Measurements from ENCODE around the gene PHKA1.

DNA sequence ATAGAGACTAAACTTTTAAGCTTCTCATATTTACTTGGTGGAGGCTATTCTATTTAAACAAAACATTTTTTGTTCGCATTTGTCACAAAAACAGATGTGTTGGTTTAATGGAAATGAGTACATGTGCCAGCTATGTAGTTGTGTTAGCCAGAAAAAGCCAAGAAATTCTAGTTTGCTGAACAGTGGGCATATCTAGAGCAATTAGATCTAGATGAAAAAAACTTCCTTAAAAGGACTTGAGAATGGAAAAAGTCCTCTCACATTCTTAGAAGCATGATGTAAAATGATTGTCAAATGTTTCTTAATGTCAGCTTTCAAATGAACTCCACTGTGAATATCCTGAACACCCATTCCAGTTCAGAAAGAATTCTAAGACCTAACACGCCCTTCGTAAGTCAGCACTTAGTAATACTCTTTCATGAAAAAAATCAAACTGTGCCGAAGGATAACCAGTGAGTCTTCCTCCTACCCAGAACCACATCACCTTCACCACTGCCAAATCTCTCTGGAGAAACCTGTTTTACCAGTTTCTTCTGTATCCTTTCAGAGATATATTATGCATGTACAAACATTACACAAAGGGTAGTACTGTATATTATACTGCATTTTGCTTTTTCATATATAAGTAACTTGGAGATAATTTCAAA is 28.2 kb downstream of the PHKA1 start:
- no peak for TF ChIP-seq RAD21 (IDR thresholded peaks at IDR 0.05)
- TF ChIP-seq, protein P1, sequence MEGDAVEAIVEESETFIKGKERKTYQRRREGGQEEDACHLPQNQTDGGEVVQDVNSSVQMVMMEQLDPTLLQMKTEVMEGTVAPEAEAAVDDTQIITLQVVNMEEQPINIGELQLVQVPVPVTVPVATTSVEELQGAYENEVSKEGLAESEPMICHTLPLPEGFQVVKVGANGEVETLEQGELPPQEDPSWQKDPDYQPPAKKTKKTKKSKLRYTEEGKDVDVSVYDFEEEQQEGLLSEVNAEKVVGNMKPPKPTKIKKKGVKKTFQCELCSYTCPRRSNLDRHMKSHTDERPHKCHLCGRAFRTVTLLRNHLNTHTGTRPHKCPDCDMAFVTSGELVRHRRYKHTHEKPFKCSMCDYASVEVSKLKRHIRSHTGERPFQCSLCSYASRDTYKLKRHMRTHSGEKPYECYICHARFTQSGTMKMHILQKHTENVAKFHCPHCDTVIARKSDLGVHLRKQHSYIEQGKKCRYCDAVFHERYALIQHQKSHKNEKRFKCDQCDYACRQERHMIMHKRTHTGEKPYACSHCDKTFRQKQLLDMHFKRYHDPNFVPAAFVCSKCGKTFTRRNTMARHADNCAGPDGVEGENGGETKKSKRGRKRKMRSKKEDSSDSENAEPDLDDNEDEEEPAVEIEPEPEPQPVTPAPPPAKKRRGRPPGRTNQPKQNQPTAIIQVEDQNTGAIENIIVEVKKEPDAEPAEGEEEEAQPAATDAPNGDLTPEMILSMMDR (IDR thresholded peaks at IDR 0.05; ENCODE audit: low read depth, low read length, missing input control) = no peak
- TF ChIP-seq YY1 (IDR thresholded peaks at IDR 0.05) = no peak
- no peak for TF ChIP-seq GABPA (IDR thresholded peaks at IDR 0.05 in 1 of 2, conservative IDR thresholded peaks at IDR 0.05 in 1 of 2)
- TF ChIP-seq FOXA2 (IDR thresholded peaks at IDR 0.05) = no peak
- TF ChIP-seq, protein P2, sequence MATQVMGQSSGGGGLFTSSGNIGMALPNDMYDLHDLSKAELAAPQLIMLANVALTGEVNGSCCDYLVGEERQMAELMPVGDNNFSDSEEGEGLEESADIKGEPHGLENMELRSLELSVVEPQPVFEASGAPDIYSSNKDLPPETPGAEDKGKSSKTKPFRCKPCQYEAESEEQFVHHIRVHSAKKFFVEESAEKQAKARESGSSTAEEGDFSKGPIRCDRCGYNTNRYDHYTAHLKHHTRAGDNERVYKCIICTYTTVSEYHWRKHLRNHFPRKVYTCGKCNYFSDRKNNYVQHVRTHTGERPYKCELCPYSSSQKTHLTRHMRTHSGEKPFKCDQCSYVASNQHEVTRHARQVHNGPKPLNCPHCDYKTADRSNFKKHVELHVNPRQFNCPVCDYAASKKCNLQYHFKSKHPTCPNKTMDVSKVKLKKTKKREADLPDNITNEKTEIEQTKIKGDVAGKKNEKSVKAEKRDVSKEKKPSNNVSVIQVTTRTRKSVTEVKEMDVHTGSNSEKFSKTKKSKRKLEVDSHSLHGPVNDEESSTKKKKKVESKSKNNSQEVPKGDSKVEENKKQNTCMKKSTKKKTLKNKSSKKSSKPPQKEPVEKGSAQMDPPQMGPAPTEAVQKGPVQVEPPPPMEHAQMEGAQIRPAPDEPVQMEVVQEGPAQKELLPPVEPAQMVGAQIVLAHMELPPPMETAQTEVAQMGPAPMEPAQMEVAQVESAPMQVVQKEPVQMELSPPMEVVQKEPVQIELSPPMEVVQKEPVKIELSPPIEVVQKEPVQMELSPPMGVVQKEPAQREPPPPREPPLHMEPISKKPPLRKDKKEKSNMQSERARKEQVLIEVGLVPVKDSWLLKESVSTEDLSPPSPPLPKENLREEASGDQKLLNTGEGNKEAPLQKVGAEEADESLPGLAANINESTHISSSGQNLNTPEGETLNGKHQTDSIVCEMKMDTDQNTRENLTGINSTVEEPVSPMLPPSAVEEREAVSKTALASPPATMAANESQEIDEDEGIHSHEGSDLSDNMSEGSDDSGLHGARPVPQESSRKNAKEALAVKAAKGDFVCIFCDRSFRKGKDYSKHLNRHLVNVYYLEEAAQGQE (IDR thresholded peaks at IDR 0.05) = no peak
- TF ChIP-seq, protein P3, sequence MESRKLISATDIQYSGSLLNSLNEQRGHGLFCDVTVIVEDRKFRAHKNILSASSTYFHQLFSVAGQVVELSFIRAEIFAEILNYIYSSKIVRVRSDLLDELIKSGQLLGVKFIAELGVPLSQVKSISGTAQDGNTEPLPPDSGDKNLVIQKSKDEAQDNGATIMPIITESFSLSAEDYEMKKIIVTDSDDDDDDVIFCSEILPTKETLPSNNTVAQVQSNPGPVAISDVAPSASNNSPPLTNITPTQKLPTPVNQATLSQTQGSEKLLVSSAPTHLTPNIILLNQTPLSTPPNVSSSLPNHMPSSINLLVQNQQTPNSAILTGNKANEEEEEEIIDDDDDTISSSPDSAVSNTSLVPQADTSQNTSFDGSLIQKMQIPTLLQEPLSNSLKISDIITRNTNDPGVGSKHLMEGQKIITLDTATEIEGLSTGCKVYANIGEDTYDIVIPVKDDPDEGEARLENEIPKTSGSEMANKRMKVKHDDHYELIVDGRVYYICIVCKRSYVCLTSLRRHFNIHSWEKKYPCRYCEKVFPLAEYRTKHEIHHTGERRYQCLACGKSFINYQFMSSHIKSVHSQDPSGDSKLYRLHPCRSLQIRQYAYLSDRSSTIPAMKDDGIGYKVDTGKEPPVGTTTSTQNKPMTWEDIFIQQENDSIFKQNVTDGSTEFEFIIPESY (IDR thresholded peaks at IDR 0.05) = no peak
- TF ChIP-seq EGR1 (IDR thresholded peaks at IDR 0.05; ENCODE audit: low read depth in 2 of 2) = no peak
- TF ChIP-seq NR2F2 (IDR thresholded peaks at IDR 0.05) = no peak
- TF ChIP-seq TAF1 (conservative IDR thresholded peaks at IDR 0.05) = no peak
- no peak for TF ChIP-seq HNF4G (IDR thresholded peaks at IDR 0.05)
- TF ChIP-seq SP1 (IDR thresholded peaks at IDR 0.05) = no peak
- TF ChIP-seq, protein P4, sequence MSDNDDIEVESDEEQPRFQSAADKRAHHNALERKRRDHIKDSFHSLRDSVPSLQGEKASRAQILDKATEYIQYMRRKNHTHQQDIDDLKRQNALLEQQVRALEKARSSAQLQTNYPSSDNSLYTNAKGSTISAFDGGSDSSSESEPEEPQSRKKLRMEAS (IDR thresholded peaks at IDR 0.05) = no peak
- TF ChIP-seq, protein P5, sequence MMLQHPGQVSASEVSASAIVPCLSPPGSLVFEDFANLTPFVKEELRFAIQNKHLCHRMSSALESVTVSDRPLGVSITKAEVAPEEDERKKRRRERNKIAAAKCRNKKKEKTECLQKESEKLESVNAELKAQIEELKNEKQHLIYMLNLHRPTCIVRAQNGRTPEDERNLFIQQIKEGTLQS (IDR thresholded peaks at IDR 0.05) = no peak

All from liver (tissue), 3 donors.